Fibroblast of the conjunctiva (primary cell): ENCODE results near the gene EIF2S3B.
A peak's percentile ranks its signal among the peaks of the same experiment; 100 is the strongest.
"Not testable (repeated sequence)": the region's sequence is repeated elsewhere in the genome, so short reads cannot be mapped to it uniquely, and the experiment has no call there.

Source experiments
- DNase-seq: peaks from one replicate; pipeline ENCODE4 v3.0.0-alpha.2; 2010; ENCODE audit warnings: low read depth

EIF2S3B gene

DNA sequence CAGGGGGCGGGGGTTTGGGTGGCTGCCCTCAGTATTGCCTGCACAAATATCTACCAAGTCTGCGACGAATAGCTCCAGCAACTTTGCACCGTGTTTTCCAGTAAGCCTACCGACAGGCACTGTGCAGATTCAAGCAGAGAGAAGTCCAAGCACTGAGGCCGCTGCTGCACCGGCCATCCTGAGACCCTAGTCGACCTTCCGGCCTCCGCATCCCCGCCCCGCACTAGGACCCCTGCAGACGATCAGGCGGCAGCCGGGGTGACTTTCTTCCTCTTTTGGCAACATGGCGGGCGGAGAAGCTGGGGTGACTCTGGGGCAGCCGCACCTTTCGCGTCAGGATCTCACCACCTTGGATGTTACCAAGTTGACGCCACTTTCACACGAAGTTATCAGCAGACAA lies at the start of gene EIF2S3B:
Gene EIF2S3B (plus strand): TSS at position 271 of the 400 bp plus-strand sequence. CDS start 13 bp downstream, at position 284.
- no peak for DNase-seq

GRCh38 chr12:10456856-10457255 lies 48.8 kb upstream of the EIF2S3B start:
- no peak for DNase-seq

DNA sequence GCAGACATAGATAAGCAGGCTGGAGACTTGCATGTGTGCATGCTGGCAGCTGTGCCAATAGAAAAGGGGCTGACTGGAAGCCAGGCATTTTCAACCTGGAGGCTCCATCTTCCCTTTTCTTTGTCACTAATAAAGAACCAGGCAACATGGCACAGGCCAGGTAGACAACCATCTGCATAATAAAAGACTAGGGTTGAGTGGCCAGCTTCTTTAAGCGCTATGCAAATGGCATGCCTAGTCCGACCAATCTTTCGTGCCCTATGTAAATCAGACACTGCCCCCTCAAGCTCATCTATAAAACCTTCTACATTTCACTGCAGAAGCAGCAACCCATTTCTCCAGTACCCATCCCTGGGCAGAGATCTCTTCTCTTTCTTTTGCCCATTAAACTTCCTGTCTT lies 47.9 kb upstream of the EIF2S3B start:
- DNase-seq = no peak

- DNase-seq = no peak
Observed at GRCh38 chr12:10466311-10466710, 39.4 kb upstream of the EIF2S3B start.

GRCh38 chr12:10469701-10470100 lies 36.0 kb upstream of the EIF2S3B start:
- DNase-seq = no peak

DNA sequence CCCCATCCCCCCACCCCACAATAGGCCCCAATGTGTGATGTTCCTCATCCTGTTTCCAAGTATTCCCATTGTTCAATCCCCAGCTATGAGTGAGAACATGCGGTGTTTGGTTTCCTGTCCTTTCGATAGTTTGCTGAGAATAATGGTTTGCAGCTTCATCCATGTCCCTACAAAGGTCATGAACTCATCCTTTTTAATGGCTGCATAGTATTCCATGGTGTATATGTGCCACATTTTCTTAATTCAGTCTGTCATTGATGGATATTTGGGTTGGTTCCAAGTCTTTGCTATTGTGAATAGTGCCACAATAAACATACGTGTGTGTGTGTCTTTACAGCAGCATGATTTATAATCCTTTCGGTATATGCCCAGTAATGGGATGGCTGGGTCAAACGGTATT lies 32.9 kb upstream of the EIF2S3B start:
- DNase-seq = not testable (repeated sequence)

- DNase-seq = not testable (repeated sequence)
Observed at GRCh38 chr12:10481901-10482300, 23.8 kb upstream of the EIF2S3B start.

DNA sequence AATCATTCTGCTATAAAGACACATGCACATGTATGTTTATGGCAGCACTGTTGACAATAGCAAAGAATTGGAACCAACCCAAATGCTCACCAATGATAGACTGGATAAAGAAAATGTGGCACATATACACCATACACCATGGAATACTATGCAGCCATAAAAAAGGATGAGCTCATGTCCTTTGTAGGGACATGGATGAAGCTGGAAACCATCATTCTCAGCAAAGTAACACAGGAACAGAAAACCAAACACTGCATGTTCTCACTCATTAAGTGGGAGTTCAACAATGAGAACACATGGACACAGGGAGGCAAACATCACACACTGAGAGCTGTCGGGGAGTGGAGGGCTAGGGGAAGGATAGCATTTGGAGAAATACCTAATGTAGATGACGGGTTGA lies 18.4 kb upstream of the EIF2S3B start:
- DNase-seq = not testable (repeated sequence)

GRCh38 chr12:10491766-10492165 lies 13.9 kb upstream of the EIF2S3B start:
- no peak for DNase-seq

GRCh38 chr12:10497602-10498001 lies 8.1 kb upstream of the EIF2S3B start:
- DNase-seq = no peak

DNA sequence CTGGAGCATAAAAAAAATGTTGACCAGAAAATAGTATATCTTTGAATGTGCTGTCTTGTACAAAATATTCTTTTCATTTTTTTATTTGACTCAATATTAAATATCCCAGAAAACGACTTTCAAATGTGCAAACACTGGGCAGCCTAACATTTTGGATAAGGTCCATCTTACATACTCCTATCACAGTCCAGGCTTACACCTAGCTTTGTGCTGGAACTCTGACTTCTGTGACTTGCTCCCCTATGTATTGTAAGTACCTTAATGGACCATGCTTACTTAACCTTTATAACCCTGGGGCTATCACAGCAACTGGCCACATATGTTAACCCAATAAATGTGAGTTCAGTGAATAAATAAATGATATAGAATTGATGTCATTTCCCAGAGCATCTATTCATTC lies 7.6 kb upstream of the EIF2S3B start:
- no peak for DNase-seq

DNA sequence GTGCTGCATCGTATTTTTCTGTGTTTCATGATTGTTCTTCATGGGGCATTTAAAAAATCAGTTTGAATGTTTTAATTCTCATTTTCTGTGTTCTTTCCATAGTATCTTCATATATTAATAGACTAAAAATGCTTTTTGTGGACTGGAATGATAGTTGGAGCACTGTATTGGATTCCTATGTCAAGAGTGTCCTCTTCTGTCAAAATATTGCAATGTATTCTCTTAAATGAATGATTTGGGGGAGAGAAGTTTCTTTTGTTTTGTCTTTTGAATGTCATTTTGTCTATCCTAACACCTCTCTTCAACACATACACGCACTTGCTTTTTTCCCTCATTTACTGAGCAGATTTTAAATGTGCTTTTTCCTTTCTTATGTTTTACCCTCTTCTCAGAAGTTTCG lies 4.7 kb upstream of the EIF2S3B start:
- DNase-seq = peak; percentile 12

DNA sequence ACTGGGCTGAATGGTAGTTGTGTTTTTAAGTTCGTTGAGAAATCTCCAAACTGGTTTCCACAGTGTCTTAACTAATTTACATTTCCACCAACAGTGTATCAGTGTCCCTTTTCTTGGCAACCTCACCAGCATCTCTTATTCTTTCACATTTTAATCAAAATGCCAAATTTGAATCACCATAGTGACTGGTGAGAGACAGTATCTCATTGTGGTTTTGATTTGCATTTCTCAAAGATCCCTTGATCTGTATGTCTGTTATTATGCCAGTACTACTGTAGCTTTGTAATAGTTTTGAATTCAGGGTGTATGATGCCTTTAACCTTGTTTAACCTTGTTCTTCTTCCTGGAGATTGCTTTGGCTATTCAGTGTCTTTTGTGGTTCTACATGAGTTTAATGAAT lies 2.2 kb upstream of the EIF2S3B start:
- no peak for DNase-seq

- no peak for DNase-seq
Observed at GRCh38 chr12:10511756-10512355, 6.2 kb downstream of the EIF2S3B start.

DNA sequence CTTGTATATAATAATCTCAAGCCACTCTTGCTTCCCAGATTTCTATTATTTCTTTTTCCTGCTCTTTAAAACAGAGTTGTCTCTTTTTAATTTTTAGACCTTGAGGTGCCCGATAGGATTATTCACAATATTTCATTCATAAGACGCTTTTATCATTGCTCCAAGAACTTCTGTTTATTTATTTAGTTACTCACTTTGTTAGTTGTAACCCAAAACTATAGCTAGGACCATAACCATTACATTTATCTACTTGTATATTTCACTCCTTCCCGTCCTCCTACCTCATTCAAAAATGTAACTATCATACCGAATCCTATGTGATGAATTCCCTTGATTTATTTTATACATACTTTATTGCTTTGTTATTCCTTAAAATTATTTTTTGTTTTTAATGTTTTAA lies 7.1 kb downstream of the EIF2S3B start:
- no peak for DNase-seq

GRCh38 chr12:10521555-10521954 lies 15.9 kb downstream of the EIF2S3B start:
- DNase-seq = no peak

- no peak for DNase-seq
Observed at GRCh38 chr12:10528174-10528953, 22.7 kb downstream of the EIF2S3B start.

DNA sequence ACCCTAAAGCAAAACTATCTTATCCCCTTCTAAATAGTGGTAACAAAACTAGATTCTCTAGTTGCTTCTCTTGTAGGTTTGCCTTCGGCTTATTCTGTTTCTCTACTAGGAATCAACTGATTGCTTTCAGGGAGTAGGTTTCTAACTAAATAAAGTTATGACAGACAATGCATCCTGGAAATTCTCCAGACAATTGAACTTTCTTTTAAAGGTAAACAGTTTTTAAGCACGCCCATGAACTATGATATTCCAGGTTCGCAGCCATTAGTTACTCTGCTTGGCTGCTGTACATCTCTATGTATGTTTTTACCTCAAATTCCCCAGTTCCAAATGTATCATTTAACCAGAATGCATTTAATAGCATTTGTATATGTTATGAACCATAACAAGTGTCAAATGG lies 23.9 kb downstream of the EIF2S3B start:
- DNase-seq = no peak

DNA sequence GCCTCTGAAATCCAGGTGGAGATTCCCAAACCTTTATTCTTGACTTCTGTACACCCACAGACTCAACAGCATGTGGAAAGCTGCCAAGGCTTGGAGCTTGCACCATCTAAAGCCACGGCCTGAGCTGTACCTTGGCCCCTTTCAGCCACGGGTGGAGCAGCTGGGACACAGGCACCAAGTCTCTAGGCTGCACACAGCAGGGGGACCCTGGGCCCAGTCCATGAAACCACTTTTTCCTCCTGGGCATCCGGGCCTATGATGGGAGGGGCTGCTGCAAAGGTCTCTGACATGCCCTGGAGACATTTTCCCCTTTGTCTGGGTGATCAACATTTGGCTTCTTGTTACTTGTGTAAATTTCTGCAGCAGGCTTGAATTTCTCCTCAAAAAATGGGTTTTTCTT lies 32.0 kb downstream of the EIF2S3B start:
- no peak for DNase-seq

DNA sequence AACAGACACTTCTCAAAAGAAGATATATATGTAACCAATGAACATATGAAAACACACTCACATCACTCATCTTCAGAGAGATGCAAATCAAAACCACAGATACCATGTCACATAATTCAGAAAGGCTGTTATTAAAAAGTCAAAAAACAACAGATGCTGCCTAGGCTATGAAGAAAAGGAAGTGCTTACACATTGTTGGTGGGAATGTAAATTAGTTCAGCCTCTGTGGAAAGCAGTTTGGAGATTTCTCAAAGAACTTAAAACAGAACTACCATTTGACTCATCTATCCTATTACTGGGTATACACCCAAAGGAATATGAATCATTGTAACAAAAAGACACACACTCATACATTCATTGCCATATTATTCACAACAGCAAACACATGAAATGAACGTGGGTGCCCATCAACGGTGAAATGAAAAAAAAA lies 35.1 kb downstream of the EIF2S3B start:
- DNase-seq = peak; percentile 14

GRCh38 chr12:10543499-10543898 lies 37.8 kb downstream of the EIF2S3B start:
- DNase-seq = no peak

DNA sequence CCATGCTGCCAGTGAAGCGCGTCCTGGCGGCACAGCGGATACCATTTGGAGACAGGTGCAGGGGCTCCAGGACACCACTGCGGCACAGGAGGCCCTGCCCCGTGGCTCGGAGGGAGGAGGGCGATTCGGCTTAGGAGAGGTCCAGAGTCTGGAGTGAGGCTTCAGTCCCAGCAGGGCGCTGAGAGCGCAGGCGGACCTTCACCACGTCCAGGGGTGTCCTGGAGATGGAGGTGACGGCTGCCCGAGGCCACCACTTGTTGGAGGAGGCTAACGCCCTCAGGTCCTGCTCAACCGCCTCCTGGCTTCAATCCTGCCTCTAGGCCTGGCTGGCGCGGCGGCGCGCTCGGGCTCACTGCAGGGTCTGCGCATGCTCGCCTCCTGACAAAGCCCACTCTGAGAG lies 45.7 kb downstream of the EIF2S3B start:
- no peak for DNase-seq

GRCh38 chr12:10553148-10553547 lies 47.5 kb downstream of the EIF2S3B start:
- no peak for DNase-seq
